GM06990 (cell line): Measurements from ENCODE around the gene CTSG.

Experiments used
- DNase-seq: peaks from one replicate; pipeline ENCODE4 v3.0.0-alpha.2; 2011; ENCODE audit not compliant: insufficient read length; ENCODE audit errors: extremely low read depth
- H3K27me3 ChIP-seq: replicated peaks from 2 replicates; pipeline ENCODE4 v1.6.0; 2011; ENCODE audit warnings: low read length; ENCODE audit not compliant: control insufficient read depth, insufficient read depth
- H3K36me3 ChIP-seq: 2 replicates; pipeline ENCODE4 v1.5.1; 2011; ENCODE audit warnings: low read length; ENCODE audit not compliant: control insufficient read depth, insufficient read depth
- H3K4me3 ChIP-seq: replicated peaks from 2 replicates; pipeline ENCODE4 v1.5.1; 2011; ENCODE audit warnings: low read depth, mild to moderate bottlenecking, control low read depth, low read length
- TF ChIP-seq, protein P1 (sequence below): IDR thresholded peaks from 2 replicates; pipeline ENCODE4 v1.5.1; 2011; ENCODE audit warnings: low read length, control low read depth, mild to moderate bottlenecking, inconsistent platforms; ENCODE audit not compliant: insufficient read depth, poor library complexity, severe bottlenecking

CTSG gene

DNA sequence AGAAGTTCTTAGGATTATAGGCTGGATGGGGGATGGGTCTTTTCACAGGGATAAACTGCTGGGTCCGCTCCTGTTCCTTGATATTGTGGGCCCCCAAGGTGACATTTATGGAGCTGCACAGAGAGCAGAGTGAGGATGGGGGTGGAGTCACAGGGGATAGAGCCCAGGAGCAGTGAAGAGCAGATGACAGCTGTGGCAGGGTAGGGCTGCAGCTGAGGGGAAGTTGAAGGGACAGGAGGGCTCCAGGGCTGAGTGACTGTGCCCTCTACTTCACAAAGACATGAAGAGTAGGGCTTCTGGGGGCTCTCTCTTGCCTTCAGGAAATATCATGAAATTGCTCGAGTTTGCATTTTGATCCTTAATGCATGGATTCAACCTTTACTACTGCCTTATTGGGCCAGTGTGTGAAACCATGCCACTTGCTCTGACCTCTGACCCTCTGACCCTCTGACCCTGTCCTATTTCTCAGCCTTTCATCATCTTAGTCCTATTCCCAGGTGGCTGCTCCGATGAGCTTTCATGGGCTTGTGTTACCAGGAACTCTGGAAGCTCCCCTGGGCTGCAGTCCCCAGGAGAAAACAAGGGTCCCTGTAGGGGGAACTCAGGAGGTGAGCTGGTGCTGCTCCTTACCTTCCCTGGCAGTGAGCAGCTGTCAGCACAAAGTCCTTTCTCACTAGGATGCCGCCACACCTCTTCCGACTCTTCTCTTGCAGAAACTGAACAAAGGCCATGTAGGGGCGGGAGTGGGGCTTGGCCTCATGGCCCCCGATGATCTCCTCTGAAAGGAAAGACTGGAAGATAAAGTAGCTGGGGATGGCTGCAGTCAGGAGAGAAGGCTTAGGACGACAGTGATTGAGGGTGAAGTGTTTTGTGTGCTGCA is 31.8 kb upstream of the CTSG start:
- no peaks in the 10 kb centered on the region for H3K36me3 ChIP-seq
- no peaks in the 10 kb centered on the region for H3K27me3 ChIP-seq
- DNase-seq, result no peak
- H3K4me3 ChIP-seq, result no peak overlapping the region
- TF ChIP-seq, protein P1, sequence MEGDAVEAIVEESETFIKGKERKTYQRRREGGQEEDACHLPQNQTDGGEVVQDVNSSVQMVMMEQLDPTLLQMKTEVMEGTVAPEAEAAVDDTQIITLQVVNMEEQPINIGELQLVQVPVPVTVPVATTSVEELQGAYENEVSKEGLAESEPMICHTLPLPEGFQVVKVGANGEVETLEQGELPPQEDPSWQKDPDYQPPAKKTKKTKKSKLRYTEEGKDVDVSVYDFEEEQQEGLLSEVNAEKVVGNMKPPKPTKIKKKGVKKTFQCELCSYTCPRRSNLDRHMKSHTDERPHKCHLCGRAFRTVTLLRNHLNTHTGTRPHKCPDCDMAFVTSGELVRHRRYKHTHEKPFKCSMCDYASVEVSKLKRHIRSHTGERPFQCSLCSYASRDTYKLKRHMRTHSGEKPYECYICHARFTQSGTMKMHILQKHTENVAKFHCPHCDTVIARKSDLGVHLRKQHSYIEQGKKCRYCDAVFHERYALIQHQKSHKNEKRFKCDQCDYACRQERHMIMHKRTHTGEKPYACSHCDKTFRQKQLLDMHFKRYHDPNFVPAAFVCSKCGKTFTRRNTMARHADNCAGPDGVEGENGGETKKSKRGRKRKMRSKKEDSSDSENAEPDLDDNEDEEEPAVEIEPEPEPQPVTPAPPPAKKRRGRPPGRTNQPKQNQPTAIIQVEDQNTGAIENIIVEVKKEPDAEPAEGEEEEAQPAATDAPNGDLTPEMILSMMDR, result no peak

DNA sequence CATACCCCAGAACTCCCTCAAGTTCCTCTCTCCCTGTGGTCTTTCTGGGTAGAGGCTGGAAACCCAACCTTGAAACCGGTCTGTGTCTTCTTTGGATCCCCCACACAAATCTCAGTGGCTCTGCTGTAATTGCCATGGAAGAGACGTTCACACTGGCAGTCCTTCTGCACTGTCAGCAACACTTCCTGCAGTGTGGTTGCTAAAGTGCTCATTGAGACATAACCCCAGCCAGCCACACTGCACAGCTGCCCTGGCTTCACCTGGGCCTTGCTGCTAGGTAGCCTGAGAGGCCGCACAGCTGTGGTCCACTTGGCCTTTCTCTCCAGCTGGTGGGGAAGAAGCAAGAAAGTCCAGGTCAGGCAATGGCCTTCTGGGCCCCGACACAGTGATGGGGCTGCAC is 31.0 kb upstream of the CTSG start:
- H3K36me3 ChIP-seq, result no peaks in the 10 kb centered on the region
- H3K27me3 ChIP-seq, result no peaks in the 10 kb centered on the region
- TF ChIP-seq, protein P1, result no peak
- no peak for DNase-seq
- H3K4me3 ChIP-seq, result no peak overlapping the region

DNA sequence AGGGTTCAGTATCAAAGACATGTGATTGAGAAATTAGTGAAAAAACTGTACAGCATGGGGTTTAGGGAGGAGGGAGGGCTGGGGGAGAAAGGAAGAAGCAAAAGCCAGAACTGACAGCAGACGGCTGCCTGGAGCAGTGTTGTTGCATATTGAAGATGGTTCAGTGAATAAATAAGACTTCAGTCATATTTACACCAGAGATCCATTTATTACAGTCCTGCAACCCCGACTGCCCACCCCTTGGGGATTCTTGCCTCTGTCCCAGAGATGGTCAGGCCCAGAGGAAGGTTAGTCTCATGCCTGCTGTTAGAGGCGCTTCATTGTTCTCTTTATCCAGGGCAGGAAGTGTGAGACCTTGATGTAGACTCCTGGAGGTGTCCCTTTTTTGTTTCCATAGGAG is 30.2 kb upstream of the CTSG start:
- no peaks in the 10 kb centered on the region for H3K27me3 ChIP-seq
- no peak overlapping the region for H3K4me3 ChIP-seq
- DNase-seq, result no peak

DNA sequence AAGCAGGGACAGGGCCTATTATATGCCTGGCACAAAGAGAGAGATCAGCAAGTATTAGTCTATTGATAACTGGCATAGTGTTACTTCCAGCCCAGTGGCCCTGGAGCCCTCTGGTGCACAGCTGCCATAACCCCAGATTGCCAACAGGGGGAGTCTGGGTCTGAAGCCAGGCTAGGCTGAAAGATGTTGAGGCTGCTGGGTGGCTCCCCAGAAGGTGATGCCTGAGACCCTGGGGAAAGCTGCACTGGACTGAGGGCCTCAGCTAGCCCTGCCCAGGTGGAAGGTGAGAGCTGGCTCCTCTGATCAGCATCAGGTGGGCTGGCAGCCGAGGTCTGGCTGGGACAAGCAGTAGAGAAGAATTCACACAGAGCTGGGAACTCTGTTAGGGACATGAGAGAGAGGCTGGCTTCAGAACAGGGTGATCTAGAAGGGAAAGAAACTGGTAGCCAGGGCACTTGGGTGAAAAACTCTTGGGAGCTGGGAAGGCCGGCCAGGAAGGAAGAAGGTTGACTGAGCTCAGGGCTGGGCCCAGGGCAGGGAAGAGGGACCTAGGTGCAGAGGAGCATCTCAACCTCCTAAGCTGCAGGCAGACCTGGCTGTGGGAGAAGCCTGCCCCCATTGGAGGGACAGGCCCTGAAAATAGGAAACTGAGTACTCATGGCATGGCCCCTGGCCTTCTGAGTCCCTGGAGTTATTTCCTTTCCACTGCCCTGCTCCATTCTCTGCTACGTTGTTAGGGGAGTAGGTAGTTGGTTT is 29.6 kb upstream of the CTSG start:
- TF ChIP-seq, protein P1, result peak; percentile 99
- H3K4me3 ChIP-seq, result no peak overlapping the region
- peak; percentile 53 for DNase-seq
- H3K27me3 ChIP-seq, result no peaks in the 10 kb centered on the region
- H3K36me3 ChIP-seq, result no peaks in the 10 kb centered on the region

More for the DNA sequence above, 30.2 kb upstream of the CTSG start:
- TF ChIP-seq, protein P1, result no peak
- H3K36me3 ChIP-seq, result no peaks in the 10 kb centered on the region

DNA sequence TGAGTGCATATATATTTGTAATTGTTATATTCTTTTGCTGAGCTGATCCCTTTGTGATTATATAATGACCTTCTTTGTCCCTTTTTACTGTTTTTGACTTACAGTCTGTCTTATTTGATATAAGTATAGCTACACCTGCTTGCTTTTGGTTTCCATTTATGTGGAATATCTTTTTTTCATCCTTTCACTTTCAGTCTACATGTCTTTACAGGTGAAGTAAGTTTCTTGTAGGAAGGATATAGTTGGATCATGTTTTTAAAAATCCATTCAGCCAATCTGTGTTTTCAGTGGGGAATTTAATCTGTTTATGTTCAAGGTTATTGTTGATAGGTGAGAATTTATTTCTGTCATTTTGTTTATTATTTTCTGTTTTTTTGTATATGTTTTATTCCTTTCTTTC is 21.4 kb upstream of the CTSG start:
- no peak overlapping the region for H3K4me3 ChIP-seq

More for the DNA sequence above, 21.4 kb upstream of the CTSG start:
- Histone ChIP-seq H3K36me3 (no peaks in the 10 kb centered on the region), H3K27me3 (no peaks in the 10 kb centered on the region)
- TF ChIP-seq, protein P1, result no peak
- no peak for DNase-seq
